ENCODE data around the gene ADD3.

- TF ChIP-seq CTCF (conservative IDR thresholded peaks at IDR 0.05; ENCODE audit: low read length) (no peak), EZH2phosphoT487 (IDR thresholded peaks at IDR 0.05; ENCODE audit: borderline replicate concordance) (no peak)
Observed at GRCh38 chr10:109992485-109992884, 15.3 kb upstream of the ADD3 start.
